MG63 (cell line): Measurements from ENCODE around the gene C1orf141. TPM values are rescaled to one million over a fixed set of nuclear protein-coding genes. Genes with fewer than 3 reads are reported as not detected.
A peak's percentile ranks its signal among the peaks of the same experiment; 100 is the strongest.

ENCODE experiments used
- DNase-seq: peaks from one replicate; pipeline ENCODE4 v3.0.0-alpha.2; 2020
- H3K27me3 ChIP-seq: fragments of 250-450 bp; sonication (Bioruptor Pico); 2 replicates; pipeline ENCODE4 v1.5.1; 2020; ENCODE audit warnings: mild to moderate bottlenecking, moderate library complexity
- H3K36me3 ChIP-seq: fragments of 250-450 bp; sonication (Bioruptor Pico); 2 replicates; pipeline ENCODE4 v1.5.1; 2020; ENCODE audit warnings: mild to moderate bottlenecking, moderate library complexity
- H3K4me3 ChIP-seq: fragments of 250-450 bp; sonication (Bioruptor Pico); 2 replicates; pipeline ENCODE4 v1.5.1; 2020; ENCODE audit warnings: mild to moderate bottlenecking, moderate library complexity
- H3K9me3 ChIP-seq: fragments of 250-450 bp; sonication (Bioruptor Pico); 2 replicates; pipeline ENCODE4 v1.5.1; 2020; ENCODE audit warnings: mild to moderate bottlenecking, moderate library complexity
- total RNA-seq: library from RNA; depleted of rRNA; stranded (reverse); fragments of >200 nt; shearing (Covaris generic); gene quantifications from 2 replicates; pipeline ENCODE4 v1.2.3, GENCODE V29; 2014; ENCODE audit warnings: low replicate concordance; rRNA removed

Gene C1orf141
- total RNA-seq, 1 experiment from 2014 or later, result not detected

DNA sequence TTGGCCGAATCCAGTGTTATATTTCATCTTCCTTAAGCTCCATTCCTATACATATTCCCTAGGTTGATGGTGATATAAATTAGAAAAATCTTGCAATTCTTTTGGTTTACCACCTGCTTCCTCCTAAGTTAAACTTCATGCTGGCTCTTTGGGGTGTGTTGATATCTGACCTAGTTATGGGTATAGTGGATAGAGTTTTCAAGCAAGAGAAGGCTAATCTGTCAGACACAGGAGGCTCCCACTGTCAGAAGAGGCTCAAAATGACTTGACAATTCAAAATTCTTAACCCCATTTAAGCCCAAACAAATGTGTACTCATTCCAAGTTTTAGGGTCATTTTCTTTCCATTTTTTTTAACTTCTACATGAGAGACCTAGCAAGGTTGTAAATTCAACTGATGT, 72.4 kb downstream of the C1orf141 start:
- Histone ChIP-seq H3K36me3 (no peaks in the 10 kb centered on the region), H3K9me3 (no peaks in the 10 kb centered on the region), H3K27me3 (no peaks in the 10 kb centered on the region), H3K4me3 (no peak overlapping the region)
- DNase-seq, result no peak

DNA sequence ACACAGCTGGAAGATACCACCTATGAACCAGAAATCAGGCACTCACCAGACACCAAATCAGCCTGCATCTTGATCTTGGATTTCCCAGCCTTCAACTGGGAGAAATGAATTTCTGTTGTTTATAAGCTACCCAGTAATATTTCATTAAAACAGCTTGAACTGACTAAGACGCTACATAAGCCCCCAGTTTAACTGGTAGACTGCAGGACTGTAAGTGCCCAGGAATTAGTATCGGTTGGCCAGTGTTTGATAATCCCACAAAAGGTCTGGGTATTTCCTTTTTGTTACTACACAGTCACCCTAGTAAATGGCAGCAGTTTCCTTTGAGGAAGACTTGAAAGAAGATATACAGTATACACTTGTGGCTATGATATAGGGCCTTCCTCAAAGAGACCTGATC, 73.5 kb downstream of the C1orf141 start:
- Histone ChIP-seq H3K4me3 (no peak overlapping the region), H3K9me3 (no peaks in the 10 kb centered on the region), H3K36me3 (no peaks in the 10 kb centered on the region), H3K27me3 (no peaks in the 10 kb centered on the region)
- no peak for DNase-seq

DNA sequence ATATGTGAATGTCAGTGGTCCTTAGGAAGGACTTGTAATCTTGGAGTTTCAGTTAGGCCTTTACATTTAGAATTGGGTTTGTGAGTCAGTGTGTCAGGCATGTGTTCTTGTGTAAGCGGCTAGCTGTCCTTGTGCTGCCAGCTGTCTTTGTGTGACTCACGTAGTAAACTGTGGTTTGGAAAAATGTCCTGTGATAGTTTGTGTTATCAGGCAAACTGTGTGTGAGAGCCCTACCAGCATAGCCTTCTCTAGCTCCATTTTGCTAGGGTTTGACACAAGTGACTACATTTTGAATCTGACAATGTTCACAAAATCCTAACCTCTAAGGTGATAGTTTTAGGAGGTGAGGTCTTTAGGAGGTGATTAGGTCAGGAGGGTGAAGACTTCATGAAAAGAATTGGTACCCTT, 74.0 kb downstream of the C1orf141 start:
- H3K9me3 ChIP-seq, result no peaks in the 10 kb centered on the region
- H3K27me3 ChIP-seq, result no peaks in the 10 kb centered on the region
- no peak overlapping the region for H3K4me3 ChIP-seq
- no peaks in the 10 kb centered on the region for H3K36me3 ChIP-seq
- peak; percentile 83 for DNase-seq

DNA sequence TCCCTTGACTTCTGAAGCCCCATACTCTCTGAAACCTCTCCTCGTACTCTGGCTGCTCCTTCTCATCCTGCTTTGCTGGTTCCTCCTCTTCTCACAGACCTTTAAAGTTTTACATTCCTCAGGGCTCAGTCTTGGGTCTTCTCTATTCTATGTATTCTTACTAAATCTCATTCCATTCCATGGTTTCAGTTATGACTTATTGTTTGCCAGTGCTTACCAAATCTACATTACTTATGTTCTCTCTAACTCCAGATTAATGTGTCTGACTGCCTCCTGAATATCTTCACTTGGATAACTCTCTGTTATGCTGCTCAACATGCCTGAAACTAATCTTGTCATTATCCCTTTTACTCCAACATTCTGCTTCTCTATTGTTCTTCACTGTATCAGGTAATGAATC, 75.4 kb downstream of the C1orf141 start:
- no peaks in the 10 kb centered on the region for H3K36me3 ChIP-seq
- H3K27me3 ChIP-seq, result no peaks in the 10 kb centered on the region
- no peak overlapping the region for H3K4me3 ChIP-seq
- DNase-seq, result no peak
- H3K9me3 ChIP-seq, result no peaks in the 10 kb centered on the region

DNA sequence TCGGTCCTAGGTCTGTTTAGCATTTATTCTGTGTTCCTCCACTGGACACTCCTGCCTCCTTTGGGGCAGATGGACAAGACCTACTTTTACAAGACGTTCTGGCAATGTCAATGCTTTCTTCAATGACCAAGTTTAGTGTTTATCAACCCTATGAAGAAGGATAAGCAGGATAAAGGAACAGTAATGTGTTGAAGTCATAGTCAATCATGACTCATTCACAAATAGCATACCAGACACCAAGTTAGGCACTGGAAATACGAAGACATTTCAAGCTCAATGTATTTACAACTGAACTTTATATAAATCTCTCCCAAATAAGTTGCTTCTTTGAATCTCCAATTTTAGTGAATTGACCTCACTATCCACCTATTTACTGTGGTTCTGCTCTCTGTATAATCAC, 76.0 kb downstream of the C1orf141 start:
- Histone ChIP-seq H3K9me3 (no peaks in the 10 kb centered on the region), H3K27me3 (no peaks in the 10 kb centered on the region), H3K4me3 (no peak overlapping the region), H3K36me3 (no peaks in the 10 kb centered on the region)
- DNase-seq, result no peak

DNA sequence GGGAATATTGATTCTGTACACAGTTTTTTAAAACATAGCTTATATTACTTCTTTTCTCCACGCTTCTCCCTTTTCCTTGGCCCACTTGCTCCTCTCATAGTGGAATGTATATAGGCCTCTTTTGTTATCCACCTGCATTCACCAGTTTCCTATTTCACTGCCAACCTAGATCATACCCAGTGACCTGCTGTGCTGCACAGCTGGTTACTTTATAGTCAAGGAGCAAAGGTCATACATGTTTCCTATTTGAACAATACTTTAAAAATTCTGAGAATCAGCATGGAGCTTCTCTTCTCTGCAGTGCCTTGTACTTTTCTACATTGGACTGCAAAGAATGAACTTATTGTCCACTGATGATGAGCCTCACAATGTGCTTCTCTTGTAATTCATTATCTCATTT, 76.5 kb downstream of the C1orf141 start:
- DNase-seq, result no peak
- H3K27me3 ChIP-seq, result no peaks in the 10 kb centered on the region
- H3K36me3 ChIP-seq, result no peaks in the 10 kb centered on the region
- H3K9me3 ChIP-seq, result no peaks in the 10 kb centered on the region
- H3K4me3 ChIP-seq, result no peak overlapping the region

DNA sequence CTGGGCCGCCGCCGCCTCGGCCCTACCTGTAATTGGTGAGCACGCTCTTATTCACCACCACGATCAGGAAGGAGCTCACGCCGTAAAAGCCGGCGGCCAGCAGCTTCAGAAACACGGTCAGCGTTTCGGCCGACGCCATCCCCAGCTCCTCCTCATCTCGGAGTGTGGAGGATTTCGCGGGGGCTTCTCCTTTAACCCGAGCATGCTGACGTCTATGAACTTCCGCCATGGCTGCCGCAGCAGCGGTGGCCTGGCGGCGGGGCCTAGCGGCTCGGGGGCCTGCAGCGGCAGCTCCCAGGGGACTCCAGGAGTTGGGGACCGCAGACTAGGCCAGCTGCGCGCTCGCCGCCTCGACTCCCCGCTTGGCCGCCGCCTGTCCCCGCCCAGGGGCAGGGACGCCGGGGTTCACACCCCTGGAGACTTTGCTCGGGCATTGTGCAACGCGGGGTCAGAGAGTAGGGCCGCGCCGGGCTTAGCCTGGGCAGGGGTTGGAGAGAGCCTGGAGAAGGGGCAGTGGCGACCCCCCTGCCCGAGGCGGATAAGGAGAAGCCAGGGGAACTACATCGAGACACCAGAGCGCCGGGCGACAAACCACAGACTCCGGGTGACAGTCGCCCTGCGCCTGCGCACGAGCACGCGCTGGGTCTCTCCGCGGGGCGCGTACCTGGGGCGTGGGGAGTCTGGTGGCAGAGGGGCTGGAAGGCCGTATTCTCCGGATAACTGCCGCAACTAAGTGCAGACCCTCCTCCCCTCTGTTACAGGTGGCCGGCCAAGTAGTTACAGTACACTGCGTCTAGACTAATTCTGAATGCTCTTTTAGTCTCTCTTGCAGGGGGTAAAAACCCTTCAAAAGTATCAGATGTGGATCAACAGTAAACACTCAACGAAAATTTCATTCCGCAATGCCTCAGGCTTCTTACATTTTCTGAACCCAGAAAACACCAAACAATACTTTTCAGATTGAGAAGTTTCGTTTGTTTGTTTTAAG, 80.7 kb downstream of the C1orf141 start, which contains the start of gene SLC35D1:
Gene SLC35D1 (minus strand): TSS at position 364 of the 988 bp plus-strand sequence. CDS start 135 bp downstream, at position 229.
- peak within 1 kb of the TSS; percentile 70 for H3K4me3 ChIP-seq
- H3K27me3 ChIP-seq, result no peaks in the 10 kb centered on the region
- H3K9me3 ChIP-seq, result no peaks in the 10 kb centered on the region
- DNase-seq, result peak; percentile 59
- peaks cover 18% of the 10 kb centered on the region for H3K36me3 ChIP-seq

DNA sequence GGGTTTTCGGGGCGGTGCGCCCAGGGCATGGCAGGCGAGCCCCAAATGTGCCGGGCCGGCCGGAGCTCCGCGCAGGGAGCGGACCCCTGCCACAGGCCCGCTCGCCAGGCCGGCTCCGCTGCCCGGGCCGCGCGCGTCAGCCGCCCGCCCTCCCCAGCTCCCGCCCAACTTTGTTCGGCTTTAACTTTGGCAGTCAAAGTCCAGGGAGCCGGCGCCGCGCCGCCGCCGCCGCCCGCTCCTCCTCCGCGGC, 81.3 kb downstream of the C1orf141 start:
- Histone ChIP-seq H3K9me3 (no peaks in the 10 kb centered on the region), H3K27me3 (no peaks in the 10 kb centered on the region), H3K4me3 (peak overlapping the region; percentile 70), H3K36me3 (peaks cover 18% of the 10 kb centered on the region)
- peak; percentile 73 for DNase-seq

DNA sequence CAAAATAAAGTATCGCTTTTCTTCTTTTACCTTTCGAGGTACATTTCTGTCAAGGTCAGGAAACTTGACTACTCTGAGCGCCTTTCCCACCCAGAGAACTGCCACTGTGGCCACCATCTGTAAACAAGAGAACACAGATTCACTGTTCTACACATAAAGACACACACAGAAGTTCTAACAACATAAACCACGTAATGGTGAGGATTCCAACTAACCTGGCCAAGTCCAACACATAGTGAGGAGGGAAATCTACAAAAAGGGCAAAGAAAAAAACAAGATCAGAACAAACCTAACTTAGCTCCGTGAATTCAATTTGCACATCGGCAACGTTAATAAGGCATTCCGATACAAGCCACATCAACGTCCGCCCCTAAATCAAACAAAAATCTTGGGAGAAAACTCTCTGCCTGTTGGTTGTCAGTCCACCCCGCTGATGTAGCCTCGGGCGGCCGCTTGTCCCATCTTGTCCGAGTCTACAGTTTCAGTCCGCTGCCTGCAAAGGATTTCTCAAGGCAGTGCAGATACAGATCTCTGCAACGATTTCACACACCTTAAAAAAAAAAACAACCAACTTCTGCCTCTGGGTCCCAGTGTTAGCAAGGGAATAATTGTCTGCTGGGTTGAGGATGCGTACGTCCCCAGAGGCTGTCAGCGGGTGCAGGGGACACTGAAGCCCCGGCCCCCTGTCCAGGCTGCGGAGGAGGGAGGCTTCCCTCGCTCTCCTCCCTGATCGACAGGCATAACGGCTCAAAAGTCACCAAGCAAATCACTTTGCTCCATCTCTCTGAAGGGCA, 81.8 kb downstream of the C1orf141 start:
- peaks cover 22% of the 10 kb centered on the region for H3K36me3 ChIP-seq
- no peaks in the 10 kb centered on the region for H3K27me3 ChIP-seq
- peak; percentile 31 for DNase-seq
- H3K9me3 ChIP-seq, result no peaks in the 10 kb centered on the region
- H3K4me3 ChIP-seq, result peak overlapping the region; percentile 70

DNA sequence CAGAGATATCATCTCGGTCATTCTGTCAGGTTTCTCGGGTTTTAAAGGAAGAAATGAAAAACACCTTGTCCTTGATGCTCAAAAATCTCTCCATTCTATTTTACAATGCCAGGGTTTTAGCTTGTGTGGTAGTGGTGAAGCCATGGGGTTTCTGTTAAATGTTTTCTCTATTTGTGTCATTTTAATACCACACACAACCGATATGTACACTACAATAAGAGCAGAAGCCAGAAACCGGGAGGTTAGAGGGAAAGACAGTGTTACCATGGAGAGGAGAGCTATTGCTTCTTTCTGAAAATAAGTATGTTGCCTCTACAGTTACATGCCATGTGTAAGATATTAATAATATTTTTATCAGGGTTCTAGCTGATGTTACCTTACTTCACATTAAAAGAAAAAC, 83.6 kb downstream of the C1orf141 start:
- Histone ChIP-seq H3K27me3 (no peaks in the 10 kb centered on the region), H3K36me3 (peaks cover 27% of the 10 kb centered on the region), H3K9me3 (no peaks in the 10 kb centered on the region), H3K4me3 (no peak overlapping the region)
- no peak for DNase-seq

DNA sequence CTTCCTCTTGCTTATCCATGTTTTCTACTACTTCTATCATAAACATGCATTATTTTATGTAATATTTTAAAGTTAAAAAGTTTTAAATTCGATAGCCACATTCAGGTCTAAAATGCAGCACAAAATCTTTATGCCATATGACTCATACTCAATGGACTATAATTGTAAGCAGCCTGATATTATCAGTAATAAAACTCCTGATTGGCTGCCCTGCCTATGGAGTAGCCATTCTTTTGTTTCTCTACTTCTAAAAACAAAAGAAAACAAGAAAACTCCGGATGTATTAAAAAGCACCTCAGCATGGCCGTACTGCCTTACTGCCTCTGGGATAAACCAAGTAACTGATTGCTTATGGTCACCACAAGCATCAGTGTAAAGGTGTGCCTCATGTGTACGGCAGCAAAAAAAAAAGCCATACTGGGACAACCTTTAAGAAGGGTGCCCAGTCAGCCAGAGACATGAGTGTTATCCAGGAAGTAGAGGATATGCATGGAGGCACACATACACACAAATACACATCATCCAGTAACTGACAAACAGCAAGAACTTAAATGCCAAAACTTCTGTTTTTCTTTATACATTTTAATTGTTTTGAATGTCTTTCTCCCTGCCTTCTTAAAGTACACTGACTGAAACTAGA, 90.0 kb downstream of the C1orf141 start:
- H3K9me3 ChIP-seq, result no peaks in the 10 kb centered on the region
- peaks cover 54% of the 10 kb centered on the region for H3K36me3 ChIP-seq
- DNase-seq, result no peak
- H3K27me3 ChIP-seq, result no peaks in the 10 kb centered on the region
- no peak overlapping the region for H3K4me3 ChIP-seq

DNA sequence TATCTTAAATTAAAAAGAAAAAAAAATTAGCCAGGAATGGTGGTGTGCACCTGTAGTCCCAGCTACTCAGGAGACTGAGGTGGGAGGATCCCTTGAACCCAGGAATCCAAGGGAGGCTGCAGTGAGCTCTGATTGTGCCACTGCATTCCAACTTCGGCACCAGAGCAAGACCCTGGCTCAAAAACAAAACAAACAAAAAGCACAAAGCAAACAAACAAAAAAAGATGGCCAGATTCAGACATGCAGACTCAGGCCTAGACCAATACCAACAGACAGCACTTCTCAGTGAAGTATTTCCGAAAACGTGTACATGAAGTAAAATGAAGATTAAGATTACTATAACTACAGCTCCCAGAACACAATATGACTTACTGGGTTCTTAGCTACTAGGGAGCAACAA, 91.4 kb downstream of the C1orf141 start:
- no peak for DNase-seq
- H3K4me3 ChIP-seq, result no peak overlapping the region
- H3K9me3 ChIP-seq, result 0 out of 2 replicates have a peak, but pooled peaks cover 1% of the 10 kb centered on the region
- no peaks in the 10 kb centered on the region for H3K27me3 ChIP-seq
- peaks cover 60% of the 10 kb centered on the region for H3K36me3 ChIP-seq

Other genes with a start within 250 kb of the C1orf141 start
- gene DNAI4, start 210.1 kb downstream of the C1orf141 start, total RNA-seq, result 0.10 TPM in 1 of 2 replicates, not detected in the other
- gene MIER1, start 210.0 kb downstream of the C1orf141 start, total RNA-seq, result 11.3 and 20.6 TPM in 2 replicates
- gene SLC35D1, start 80.8 kb downstream of the C1orf141 start, total RNA-seq, result 4.1 and 4.3 TPM in 2 replicates
- gene IL23R, start 31.5 kb upstream of the C1orf141 start, total RNA-seq, result not detected in 2 replicates
- not detected in 2 replicates for gene IL12RB2, start 172.9 kb upstream of the C1orf141 start, total RNA-seq